ENCODE measurements around the gene PDCD5.

GRCh38 chr19:32611161-32611560 is 30.2 kb downstream of the PDCD5 start:
- TF ChIP-seq, protein P1, sequence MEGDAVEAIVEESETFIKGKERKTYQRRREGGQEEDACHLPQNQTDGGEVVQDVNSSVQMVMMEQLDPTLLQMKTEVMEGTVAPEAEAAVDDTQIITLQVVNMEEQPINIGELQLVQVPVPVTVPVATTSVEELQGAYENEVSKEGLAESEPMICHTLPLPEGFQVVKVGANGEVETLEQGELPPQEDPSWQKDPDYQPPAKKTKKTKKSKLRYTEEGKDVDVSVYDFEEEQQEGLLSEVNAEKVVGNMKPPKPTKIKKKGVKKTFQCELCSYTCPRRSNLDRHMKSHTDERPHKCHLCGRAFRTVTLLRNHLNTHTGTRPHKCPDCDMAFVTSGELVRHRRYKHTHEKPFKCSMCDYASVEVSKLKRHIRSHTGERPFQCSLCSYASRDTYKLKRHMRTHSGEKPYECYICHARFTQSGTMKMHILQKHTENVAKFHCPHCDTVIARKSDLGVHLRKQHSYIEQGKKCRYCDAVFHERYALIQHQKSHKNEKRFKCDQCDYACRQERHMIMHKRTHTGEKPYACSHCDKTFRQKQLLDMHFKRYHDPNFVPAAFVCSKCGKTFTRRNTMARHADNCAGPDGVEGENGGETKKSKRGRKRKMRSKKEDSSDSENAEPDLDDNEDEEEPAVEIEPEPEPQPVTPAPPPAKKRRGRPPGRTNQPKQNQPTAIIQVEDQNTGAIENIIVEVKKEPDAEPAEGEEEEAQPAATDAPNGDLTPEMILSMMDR (conservative IDR thresholded peaks at IDR 0.05; ENCODE audit: low read depth in 2 of 2), result no peak
- TF ChIP-seq EZH2 (IDR thresholded peaks at IDR 0.05; ENCODE audit: low read depth, unreplicated experiment), result no peak
- no peak for TF ChIP-seq POLR2AphosphoS5 (IDR thresholded peaks at IDR 0.05; ENCODE audit: low read depth)
- TF ChIP-seq, protein P2, sequence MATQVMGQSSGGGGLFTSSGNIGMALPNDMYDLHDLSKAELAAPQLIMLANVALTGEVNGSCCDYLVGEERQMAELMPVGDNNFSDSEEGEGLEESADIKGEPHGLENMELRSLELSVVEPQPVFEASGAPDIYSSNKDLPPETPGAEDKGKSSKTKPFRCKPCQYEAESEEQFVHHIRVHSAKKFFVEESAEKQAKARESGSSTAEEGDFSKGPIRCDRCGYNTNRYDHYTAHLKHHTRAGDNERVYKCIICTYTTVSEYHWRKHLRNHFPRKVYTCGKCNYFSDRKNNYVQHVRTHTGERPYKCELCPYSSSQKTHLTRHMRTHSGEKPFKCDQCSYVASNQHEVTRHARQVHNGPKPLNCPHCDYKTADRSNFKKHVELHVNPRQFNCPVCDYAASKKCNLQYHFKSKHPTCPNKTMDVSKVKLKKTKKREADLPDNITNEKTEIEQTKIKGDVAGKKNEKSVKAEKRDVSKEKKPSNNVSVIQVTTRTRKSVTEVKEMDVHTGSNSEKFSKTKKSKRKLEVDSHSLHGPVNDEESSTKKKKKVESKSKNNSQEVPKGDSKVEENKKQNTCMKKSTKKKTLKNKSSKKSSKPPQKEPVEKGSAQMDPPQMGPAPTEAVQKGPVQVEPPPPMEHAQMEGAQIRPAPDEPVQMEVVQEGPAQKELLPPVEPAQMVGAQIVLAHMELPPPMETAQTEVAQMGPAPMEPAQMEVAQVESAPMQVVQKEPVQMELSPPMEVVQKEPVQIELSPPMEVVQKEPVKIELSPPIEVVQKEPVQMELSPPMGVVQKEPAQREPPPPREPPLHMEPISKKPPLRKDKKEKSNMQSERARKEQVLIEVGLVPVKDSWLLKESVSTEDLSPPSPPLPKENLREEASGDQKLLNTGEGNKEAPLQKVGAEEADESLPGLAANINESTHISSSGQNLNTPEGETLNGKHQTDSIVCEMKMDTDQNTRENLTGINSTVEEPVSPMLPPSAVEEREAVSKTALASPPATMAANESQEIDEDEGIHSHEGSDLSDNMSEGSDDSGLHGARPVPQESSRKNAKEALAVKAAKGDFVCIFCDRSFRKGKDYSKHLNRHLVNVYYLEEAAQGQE (IDR thresholded peaks at IDR 0.05; ENCODE audit: unreplicated experiment), result no peak
- no peak for TF ChIP-seq ZNF114 (CRISPR knock-in tag; IDR thresholded peaks at IDR 0.05)
- TF ChIP-seq ETS1 (IDR thresholded peaks at IDR 0.05), result no peak
- no peak for TF ChIP-seq EZH2phosphoT487 (IDR thresholded peaks at IDR 0.05; ENCODE audit: unreplicated experiment)
- no peak for TF ChIP-seq CREB1 (CRISPR knock-in tag; IDR thresholded peaks at IDR 0.05; ENCODE audit: low read depth)
- no peak for TF ChIP-seq NANOG (IDR thresholded peaks at IDR 0.05; ENCODE audit: borderline replicate concordance)
- no peak for TF ChIP-seq JUNB (IDR thresholded peaks at IDR 0.05; ENCODE audit: unreplicated experiment)
- TF ChIP-seq ZNF462 (CRISPR knock-in tag; IDR thresholded peaks at IDR 0.05), result no peak
- TF ChIP-seq STAT1 (IDR thresholded peaks at IDR 0.05; ENCODE audit: unreplicated experiment), result no peak
- TF ChIP-seq ZNF331 (CRISPR knock-in tag; IDR thresholded peaks at IDR 0.05; ENCODE audit: low read depth), result no peak

Data from GM23338 (cell line).